Naive thymus-derived CD4-positive, alpha-beta T cell (primary cell): ENCODE data around the gene TP73. TPM values are rescaled to one million over a fixed set of nuclear protein-coding genes. Genes with fewer than 3 reads are reported as not detected.

Experiments
- ATAC-seq: fragments of 150-1000 bp; cut with Tn5 transposase; 2 replicates; pipeline ENCODE4 v1.10.0; 2021; ENCODE audit warnings: mild to moderate bottlenecking, moderate library complexity
- CTCF ChIA-PET: fragments of 350-600 bp; sonication (Branson Sonifier 250); formaldehyde crosslinking; loops from one replicate; lab custom pipeline; 2021; ENCODE audit warnings: antibody characterized with exemption; lab: Charles Lee
- POLR2A ChIA-PET: fragments of 350-600 bp; sonication (Branson Sonifier 250); formaldehyde crosslinking; loops from one replicate; lab custom pipeline; 2021; ENCODE audit warnings: antibody characterized with exemption, inconsistent platforms; lab: Charles Lee
- DNase-seq, 9 donors: peaks; one replicate each; pipeline versions ENCODE4 v3.0.0 to v3.0.0-alpha.2; 2020 to 2022; ENCODE audit warnings: mixed read lengths in 1 of 9
- H3K27ac ChIP-seq: one replicate; pipeline ENCODE4 v1.7.0; 2013; ENCODE audit warnings: mild to moderate bottlenecking, low read depth, low read length, moderate library complexity
- H3K27me3 ChIP-seq, 2 donors: one replicate each; pipeline ENCODE4 v1.7.0; 2013; ENCODE audit warnings: low read length in 2 of 2, mild to moderate bottlenecking in 2 of 2, moderate library complexity in 2 of 2; ENCODE audit not compliant: control insufficient read depth in 2 of 2, insufficient read depth in 2 of 2
- H3K36me3 ChIP-seq, 3 experiments: 1 replicate in 2 of 3; 2 replicates in 1 of 3; pipeline ENCODE4 v1.7.0; 2013; ENCODE audit warnings: low read length in 3 of 3, mild to moderate bottlenecking in 3 of 3, moderate library complexity in 1 of 3; ENCODE audit not compliant: insufficient read depth in 3 of 3, control insufficient read depth in 2 of 3
- H3K4me1 ChIP-seq, 2 donors: one replicate each; pipeline ENCODE4 v1.7.0; 2013; ENCODE audit warnings: low read length in 2 of 2, mild to moderate bottlenecking in 2 of 2, moderate library complexity in 1 of 2; ENCODE audit not compliant: control insufficient read depth in 2 of 2, insufficient read depth in 2 of 2
- H3K4me3 ChIP-seq: 2 replicates; pipeline ENCODE4 v1.7.0; 2013; ENCODE audit warnings: mild to moderate bottlenecking, low read length
- H3K9me3 ChIP-seq, 3 experiments: 1 replicate in 2 of 3; 2 replicates in 1 of 3; pipeline ENCODE4 v1.7.0; 2013; ENCODE audit warnings: low read length in 3 of 3; ENCODE audit not compliant: control insufficient read depth in 2 of 3
- H3K27ac Mint-ChIP-seq, 9 donors: one replicate each; pipeline ENCODE4 v1.8.0; 2020 to 2022; ENCODE audit warnings: mixed read lengths in 9 of 9, mild to moderate bottlenecking in 8 of 9, moderate library complexity in 5 of 9, inconsistent platforms in 2 of 9
- H3K27me3 Mint-ChIP-seq, 5 donors: one replicate each; pipeline ENCODE4 v1.8.0; 2021 to 2022; ENCODE audit warnings: mixed read lengths in 5 of 5, mild to moderate bottlenecking in 1 of 5
- H3K36me3 Mint-ChIP-seq, 5 donors: one replicate each; pipeline ENCODE4 v1.8.0; 2020 to 2022; ENCODE audit warnings: mixed read lengths in 5 of 5, mild to moderate bottlenecking in 3 of 5, inconsistent platforms in 1 of 5
- H3K4me1 Mint-ChIP-seq, 7 donors: one replicate each; pipeline ENCODE4 v1.8.0; 2020 to 2022; ENCODE audit warnings: mixed read lengths in 7 of 7, mild to moderate bottlenecking in 3 of 7, inconsistent platforms in 1 of 7
- H3K4me3 Mint-ChIP-seq, 10 donors: one replicate each; pipeline ENCODE4 v1.8.0; 2020 to 2022; ENCODE audit warnings: mild to moderate bottlenecking in 10 of 10, mixed read lengths in 10 of 10, moderate library complexity in 6 of 10, inconsistent platforms in 2 of 10
- H3K9me3 Mint-ChIP-seq, 11 donors: one replicate each; pipeline ENCODE4 v1.8.0; 2020 to 2022; ENCODE audit warnings: mixed read lengths in 11 of 11, mild to moderate bottlenecking in 4 of 11, inconsistent platforms in 1 of 11, moderate library complexity in 1 of 11
- intact Hi-C, 2 donors: fragments of 100-400 bp; cut with micrococcal nuclease; formaldehyde crosslinking; loops; one replicate each; pipeline ENCODE4 v1.15.1; 2023
- polyA plus RNA-seq, 2 donors: library from polyadenylated mRNA; unstranded; fragments of 300-500 nt; fragmentation: Illumina TruSeq; gene quantifications; one replicate each; pipeline ENCODE4 v1.2.3, GENCODE V29; 2021
- total RNA-seq, 6 experiments: library from RNA in 5 of 6; stranded (reverse) in 5 of 6; gene quantifications; 1 replicate in 5 of 6; 2 replicates in 1 of 6; pipeline ENCODE4 v1.2.3 and lab custom pipeline; 2021 to 2026

The TP73 gene
- total and polyA plus RNA-seq, 7 experiments from 2014 or later, result 0.03 to 2.4 (median 0.15) TPM; not detected in 2

DNA sequence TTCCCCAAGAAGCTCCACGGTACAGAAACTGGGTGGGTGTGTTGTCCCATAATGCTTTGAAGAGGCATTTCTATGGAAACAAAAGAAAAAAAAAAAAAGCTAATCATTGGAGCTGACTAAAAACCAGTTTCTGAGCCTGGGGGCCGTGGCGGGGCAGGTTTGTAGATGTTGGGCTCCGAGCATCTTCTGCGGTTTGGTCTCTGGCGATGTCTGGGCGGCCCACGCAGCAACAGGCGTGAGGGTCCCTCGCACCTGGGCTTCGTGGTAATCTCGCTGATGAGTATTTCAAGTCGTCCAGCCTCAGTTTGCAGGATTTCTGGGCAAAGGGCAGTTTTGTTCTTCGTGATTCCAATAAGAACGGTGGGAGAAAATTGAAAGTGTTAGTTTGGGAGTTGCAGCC lies 6.8 kb downstream of the TP73 start:
- Mint-ChIP-seq H3K4me3 (no peak overlapping the region), H3K27me3 (peaks cover 23 to 38% (median 29%) of the 10 kb centered on the region in 5 donors), H3K27ac (no peak overlapping the region), H3K4me1 (no peaks in the 10 kb centered on the region), H3K9me3 (no peaks in the 10 kb centered on the region), H3K36me3 (no peaks in the 10 kb centered on the region)
- intact Hi-C loops, result no loop called here
- Histone ChIP-seq H3K9me3 (no peaks in the 10 kb centered on the region), H3K27ac (no peak overlapping the region), H3K4me3 (no peak overlapping the region), H3K27me3 (no peaks in the 10 kb centered on the region), H3K36me3 (no peaks in the 10 kb centered on the region), H3K4me1 (no peaks in the 10 kb centered on the region)
- no peak for DNase-seq
- CTCF ChIA-PET, result no interaction called here
- POLR2A ChIA-PET, result interaction anchor here (0.6 kb wide), 1 partner anchor 482 kb away, joined by 3 read pairs; no protein-coding TSS in a partner anchor
- no peak for ATAC-seq

DNA sequence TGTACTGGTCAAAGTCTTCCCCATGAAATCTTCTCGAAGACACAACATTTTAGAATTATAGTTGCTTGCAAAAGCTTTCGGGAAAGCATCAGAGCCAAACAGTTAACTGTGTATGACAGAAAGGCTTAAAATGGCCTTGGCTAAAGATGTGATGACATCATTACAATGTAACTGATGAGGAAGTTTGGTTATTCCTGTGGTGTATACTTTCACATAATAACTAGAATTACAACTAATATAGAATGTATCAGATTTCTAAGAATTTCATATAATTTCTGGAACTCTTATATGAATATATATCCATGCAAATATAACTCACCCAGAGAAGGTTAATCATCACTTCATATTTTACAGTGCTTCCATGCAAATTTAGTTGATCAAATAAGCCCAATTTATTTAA lies 8.4 kb downstream of the TP73 start:
- no peaks in the 10 kb centered on the region for H3K9me3 ChIP-seq
- intact Hi-C loops, result no loop called here
- H3K4me3 ChIP-seq, result no peak overlapping the region
- no peak for DNase-seq
- no peak overlapping the region for H3K27ac ChIP-seq
- POLR2A ChIA-PET, result no interaction called here
- H3K36me3 Mint-ChIP-seq, result no peaks in the 10 kb centered on the region
- no peak overlapping the region for H3K27ac Mint-ChIP-seq
- no peaks in the 10 kb centered on the region for H3K9me3 Mint-ChIP-seq
- H3K4me1 ChIP-seq, result no peaks in the 10 kb centered on the region
- CTCF ChIA-PET, result no interaction called here
- no peak overlapping the region for H3K4me3 Mint-ChIP-seq
- H3K4me1 Mint-ChIP-seq, result no peaks in the 10 kb centered on the region
- H3K27me3 Mint-ChIP-seq, result peaks cover 10 to 22% (median 17%) of the 10 kb centered on the region in 5 donors
- no peaks in the 10 kb centered on the region for H3K36me3 ChIP-seq
- no peaks in the 10 kb centered on the region for H3K27me3 ChIP-seq
- no peak for ATAC-seq

DNA sequence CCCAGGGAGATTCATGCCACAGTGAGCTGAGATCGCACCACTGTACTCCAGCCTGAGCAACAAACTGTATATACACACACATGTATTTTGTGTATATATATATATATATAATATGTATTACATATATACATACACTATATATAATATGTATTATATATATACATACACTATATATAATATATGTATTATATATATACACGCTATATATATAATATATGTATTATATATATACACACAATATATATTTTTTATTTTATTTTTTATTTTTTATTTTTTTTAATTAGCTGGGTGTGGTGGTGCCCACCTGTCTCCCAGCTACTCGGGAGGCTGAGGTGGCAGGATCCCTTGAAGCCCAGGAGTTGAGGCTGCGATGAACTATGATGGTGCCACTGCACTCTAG lies 9.3 kb downstream of the TP73 start:
- H3K4me3 Mint-ChIP-seq, result no peak overlapping the region

DNA sequence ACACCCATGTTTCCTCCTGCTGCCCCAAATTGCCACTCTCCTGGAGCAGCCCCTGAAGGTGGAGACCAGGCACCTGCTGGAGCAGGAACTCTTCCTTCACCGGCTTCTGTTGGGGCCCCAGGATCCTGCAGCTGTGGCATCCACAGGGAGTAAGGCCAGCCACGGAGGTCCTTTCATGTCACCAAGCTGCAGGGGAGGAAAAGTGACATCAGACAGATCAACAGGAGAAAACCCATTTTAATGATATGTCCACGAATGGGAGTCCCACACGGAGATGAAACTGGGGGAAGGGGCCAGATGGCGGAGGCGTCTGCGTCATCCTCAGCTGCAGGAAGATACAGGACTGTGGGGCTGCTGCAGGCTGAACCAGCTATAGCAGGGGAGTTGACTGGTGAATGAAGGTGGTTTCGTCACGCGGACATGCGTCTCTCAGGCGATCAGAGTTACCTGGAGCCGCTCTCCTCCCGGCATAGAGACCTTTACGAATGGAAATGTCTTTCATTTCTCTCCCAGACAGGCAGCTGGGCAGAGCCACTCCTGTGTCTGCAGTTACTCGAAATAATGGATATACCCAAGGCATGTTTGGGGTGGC lies 9.9 kb downstream of the TP73 start:
- Mint-ChIP-seq H3K9me3 (no peaks in the 10 kb centered on the region), H3K36me3 (no peaks in the 10 kb centered on the region), H3K4me3 (no peak overlapping the region), H3K27ac (no peak overlapping the region), H3K27me3 (peaks cover under 1 to 19% (median 15%) of the 10 kb centered on the region in 5 donors), H3K4me1 (peaks cover 0 to 3% (median 0%) of the 10 kb centered on the region in 7 donors)
- Histone ChIP-seq H3K27ac (no peak overlapping the region), H3K27me3 (no peaks in the 10 kb centered on the region), H3K4me1 (no peaks in the 10 kb centered on the region), H3K4me3 (no peak overlapping the region), H3K36me3 (no peaks in the 10 kb centered on the region), H3K9me3 (no peaks in the 10 kb centered on the region)
- ChIA-PET CTCF (no interaction called here), POLR2A (no interaction called here)
- intact Hi-C loops, result no loop called here
- no peak for ATAC-seq
- no peak for DNase-seq

More for the DNA sequence above, 9.3 kb downstream of the TP73 start:
- H3K27me3 Mint-ChIP-seq, result peaks cover 4 to 17% (median 15%) of the 10 kb centered on the region in 5 donors
- H3K4me3 ChIP-seq, result no peak overlapping the region
- no peaks in the 10 kb centered on the region for H3K9me3 ChIP-seq
- ATAC-seq (no peak), DNase-seq (no peak)
- no peaks in the 10 kb centered on the region for H3K4me1 Mint-ChIP-seq
- no peaks in the 10 kb centered on the region for H3K27me3 ChIP-seq
- intact Hi-C loops, result no loop called here
- no peaks in the 10 kb centered on the region for H3K4me1 ChIP-seq
- no peaks in the 10 kb centered on the region for H3K9me3 Mint-ChIP-seq
- no peak overlapping the region for H3K27ac Mint-ChIP-seq
- no peaks in the 10 kb centered on the region for H3K36me3 Mint-ChIP-seq
- ChIA-PET CTCF (no interaction called here), POLR2A (no interaction called here)
- H3K27ac ChIP-seq, result no peak overlapping the region
- H3K36me3 ChIP-seq, result no peaks in the 10 kb centered on the region

DNA sequence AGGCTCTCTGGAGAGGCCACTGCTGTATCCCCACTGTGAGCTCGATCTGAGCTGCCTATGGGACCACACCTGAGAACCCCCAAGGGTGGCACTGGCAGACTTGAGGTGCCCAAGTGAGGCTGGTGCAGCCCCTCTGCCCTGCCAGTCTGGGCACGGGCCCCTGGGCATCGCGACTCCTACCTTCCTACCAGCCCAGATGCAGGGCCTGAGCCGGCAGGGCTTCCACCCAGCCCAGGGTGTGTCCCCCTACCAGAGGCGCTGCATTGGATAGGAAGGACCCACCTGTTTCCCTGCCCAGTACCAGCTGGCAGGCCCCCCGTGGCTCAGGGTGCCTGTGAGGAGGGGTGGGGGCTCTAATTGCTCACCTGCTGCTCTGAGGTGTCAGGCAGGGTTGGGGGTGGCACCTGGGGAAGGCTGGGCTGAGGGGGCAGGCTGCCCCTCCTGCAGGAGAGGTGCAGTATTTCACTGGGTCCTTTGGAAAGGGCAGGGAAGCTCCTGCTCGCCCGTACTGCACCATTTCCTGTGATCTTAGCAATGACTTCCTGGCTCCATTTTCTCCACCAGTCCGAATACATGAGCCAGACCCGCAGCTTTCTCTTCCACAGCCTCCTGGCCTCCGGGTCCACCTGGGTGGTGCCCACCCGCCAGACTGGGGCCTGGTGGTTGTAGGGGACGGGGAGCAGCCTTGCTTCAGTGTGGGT lies 11.8 kb downstream of the TP73 start:
- H3K36me3 Mint-ChIP-seq, result no peaks in the 10 kb centered on the region
- H3K4me3 Mint-ChIP-seq, result no peak overlapping the region
- no peak for DNase-seq
- H3K9me3 ChIP-seq, result no peaks in the 10 kb centered on the region
- no peak for ATAC-seq
- H3K27me3 ChIP-seq, result no peaks in the 10 kb centered on the region
- CTCF ChIA-PET, result no interaction called here
- H3K4me3 ChIP-seq, result no peak overlapping the region
- peaks cover 0 to 15% (median 10%) of the 10 kb centered on the region in 5 donors for H3K27me3 Mint-ChIP-seq
- no peaks in the 10 kb centered on the region for H3K9me3 Mint-ChIP-seq
- no peak overlapping the region for H3K27ac Mint-ChIP-seq
- H3K4me1 Mint-ChIP-seq, result peaks cover 0 to 3% (median 0%) of the 10 kb centered on the region in 7 donors
- intact Hi-C loops, result no loop called here
- no peak overlapping the region for H3K27ac ChIP-seq
- H3K4me1 ChIP-seq, result no peaks in the 10 kb centered on the region
- H3K36me3 ChIP-seq, result no peaks in the 10 kb centered on the region
- POLR2A ChIA-PET, result no interaction called here

DNA sequence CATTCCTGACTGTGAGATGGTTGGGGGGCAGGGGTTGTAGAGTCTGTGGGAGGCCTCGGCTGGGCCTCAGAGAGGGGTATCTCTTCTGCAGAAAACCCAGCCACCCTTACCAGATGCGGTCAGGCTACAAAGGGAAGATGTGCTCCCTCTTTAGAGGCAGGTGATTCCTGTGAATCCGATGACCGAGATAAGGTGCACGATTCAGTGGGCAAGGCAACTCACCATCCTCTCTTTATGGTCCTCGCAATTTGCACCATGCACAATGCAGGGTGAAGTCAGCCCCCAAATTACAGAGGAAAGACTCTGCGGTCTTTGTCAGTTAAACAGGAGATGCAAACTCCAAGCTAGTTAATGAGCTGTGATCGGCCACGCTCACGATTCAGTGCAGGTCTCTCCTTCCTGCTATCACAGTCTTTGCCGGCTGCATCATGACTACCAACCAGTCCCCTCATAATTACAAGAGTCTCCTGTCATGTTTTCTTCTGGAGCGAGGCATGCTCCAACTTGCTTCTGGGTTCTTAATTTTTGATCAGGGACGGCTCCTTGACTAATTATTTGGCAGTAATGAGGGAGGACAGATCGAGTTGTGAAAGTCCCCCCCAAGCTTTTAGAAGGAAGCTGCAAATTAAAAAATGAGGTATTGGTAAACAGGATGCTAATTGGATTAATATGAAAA lies 12.5 kb downstream of the TP73 start:
- Mint-ChIP-seq H3K27me3 (peaks cover 0 to 13% (median 8%) of the 10 kb centered on the region in 5 donors), H3K27ac (no peak overlapping the region), H3K4me3 (no peak overlapping the region), H3K36me3 (no peaks in the 10 kb centered on the region), H3K9me3 (no peaks in the 10 kb centered on the region), H3K4me1 (peaks cover 0 to 3% (median 0%) of the 10 kb centered on the region in 7 donors)
- intact Hi-C loops, result no loop called here
- CTCF ChIA-PET, result no interaction called here
- Histone ChIP-seq H3K36me3 (no peaks in the 10 kb centered on the region), H3K27ac (no peak overlapping the region), H3K4me1 (no peaks in the 10 kb centered on the region), H3K9me3 (no peaks in the 10 kb centered on the region), H3K4me3 (no peak overlapping the region), H3K27me3 (no peaks in the 10 kb centered on the region)
- no peak for ATAC-seq
- DNase-seq, result no peak
- POLR2A ChIA-PET, result no interaction called here
